GM18909 (cell line): ENCODE measurements around the gene CCDC91.
"Not testable (repeated sequence)": the region's sequence is repeated elsewhere in the genome, so short reads cannot be mapped to it uniquely, and the experiment has no call there.

Experiments used
- ATAC-seq: cut with Tn5 transposase; IDR thresholded peaks from one replicate; pipeline ENCODE4 v1.9.1; 2021; ENCODE audit warnings: mild to moderate bottlenecking; ENCODE audit not compliant: unreplicated experiment, poor library complexity

The CCDC91 gene

DNA sequence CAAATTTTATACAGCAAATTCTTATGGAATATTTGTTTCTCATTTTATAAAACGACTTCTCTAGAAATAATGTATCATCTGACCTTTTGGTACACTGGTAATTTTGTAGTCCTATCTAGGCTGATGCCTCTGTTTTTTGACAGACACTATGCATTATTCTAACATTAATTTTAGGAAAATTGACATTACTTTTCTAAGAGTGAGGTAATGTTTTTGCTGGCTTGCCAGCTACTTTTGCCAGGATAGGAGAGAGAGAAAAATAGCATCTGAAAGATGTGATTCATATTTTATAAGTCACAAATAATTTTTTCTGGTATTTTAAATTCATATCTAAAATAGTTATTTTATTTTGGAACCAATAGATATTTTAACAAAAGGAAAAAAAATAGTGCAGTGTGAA lies 153.5 kb downstream of the CCDC91 start:
- ATAC-seq, result no peak

DNA sequence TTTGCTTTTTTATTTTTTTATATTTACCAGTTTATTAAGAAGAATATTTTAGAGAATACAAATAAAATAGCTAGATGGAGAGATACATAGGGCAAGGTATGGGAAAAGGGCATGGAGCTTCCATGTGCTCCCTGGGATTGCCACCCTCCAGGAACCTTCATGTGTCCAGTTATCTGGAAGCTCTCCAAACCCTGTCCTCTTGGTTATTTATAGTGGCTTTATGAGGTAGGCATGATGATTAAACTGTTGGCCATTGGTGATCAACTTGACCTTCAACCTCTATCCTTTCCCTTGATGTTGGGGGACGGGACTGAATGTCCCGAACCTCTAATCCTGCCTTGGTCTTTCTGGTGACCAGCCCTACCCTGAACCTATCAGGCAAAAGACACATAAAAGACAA lies 156.3 kb downstream of the CCDC91 start:
- ATAC-seq, result no peak

DNA sequence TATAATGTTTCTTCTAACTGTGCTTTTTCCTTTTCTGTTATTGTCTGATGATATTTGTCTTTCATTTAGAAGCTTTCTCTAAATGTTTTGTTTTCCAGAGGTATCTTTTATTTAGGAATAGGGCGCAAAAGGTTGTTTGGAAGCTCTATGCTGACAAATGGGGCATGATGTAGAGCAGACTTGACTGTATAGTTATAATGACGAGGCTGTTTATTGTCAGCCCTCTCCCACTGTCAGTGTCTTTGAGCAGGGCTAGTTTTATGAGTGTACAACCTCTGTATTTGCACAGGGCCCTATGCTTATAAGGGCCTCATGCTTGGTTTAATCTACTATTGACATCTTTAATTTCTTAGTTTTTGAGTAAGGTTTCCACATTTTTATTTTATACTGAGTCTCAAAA lies 158.9 kb downstream of the CCDC91 start:
- ATAC-seq, result no peak

DNA sequence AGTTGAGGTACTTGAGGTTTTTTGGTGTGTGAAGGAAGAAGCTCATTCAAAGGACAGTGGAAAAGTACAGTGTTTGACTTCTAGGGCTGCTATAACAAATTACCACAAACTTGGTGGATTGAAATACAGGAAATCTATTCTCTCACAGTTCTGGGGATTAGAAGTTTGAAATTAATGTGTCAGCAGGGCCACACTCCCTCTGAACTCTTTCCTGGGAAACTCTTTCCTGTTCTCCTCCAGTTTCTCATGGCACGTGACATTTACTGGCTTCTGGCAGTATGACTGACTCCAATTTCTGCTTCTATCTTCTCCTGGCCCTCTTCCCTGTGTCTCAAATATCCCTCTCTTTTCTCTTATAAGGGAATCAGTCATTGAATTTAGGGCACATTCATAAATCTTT lies 160.2 kb downstream of the CCDC91 start:
- ATAC-seq, result no peak

DNA sequence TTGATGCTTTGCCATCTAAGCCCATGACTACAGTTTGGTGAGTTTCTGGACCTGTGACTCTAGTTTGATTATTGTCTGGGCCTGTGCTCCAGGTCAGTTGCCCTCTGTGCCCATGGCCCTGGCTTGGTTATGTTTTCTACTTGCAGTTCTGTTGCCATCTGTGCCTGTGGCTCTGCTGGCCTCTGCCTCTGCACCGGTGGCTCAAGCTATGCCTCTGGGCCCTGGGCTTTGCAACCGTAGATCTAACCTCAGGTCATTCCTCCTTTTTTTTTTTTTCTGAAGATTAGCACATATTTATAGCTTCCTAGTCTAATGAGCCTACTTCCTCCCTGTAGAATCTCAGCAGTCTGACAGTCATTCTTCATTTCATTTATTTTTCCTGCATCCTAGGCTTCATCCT lies 161.2 kb downstream of the CCDC91 start:
- ATAC-seq, result no peak

DNA sequence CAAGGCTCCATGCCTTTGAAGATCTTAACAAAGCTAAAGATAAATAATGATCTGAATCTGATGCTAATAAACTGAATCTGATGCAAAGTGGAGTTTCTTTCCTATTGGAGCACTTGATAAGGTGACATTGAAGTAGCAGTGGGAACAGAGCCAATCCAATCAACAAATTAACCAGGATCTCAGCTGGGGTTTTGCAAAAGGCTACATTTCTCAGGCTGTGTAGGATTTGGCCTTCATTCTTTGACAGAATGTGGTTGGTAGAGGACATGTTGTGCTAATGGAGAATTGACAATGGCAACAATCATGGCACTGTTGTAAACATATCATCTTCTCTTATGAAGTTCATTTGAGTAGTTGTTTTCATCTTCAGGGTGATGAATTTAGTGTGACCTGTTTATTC lies 164.9 kb downstream of the CCDC91 start:
- no peak for ATAC-seq

DNA sequence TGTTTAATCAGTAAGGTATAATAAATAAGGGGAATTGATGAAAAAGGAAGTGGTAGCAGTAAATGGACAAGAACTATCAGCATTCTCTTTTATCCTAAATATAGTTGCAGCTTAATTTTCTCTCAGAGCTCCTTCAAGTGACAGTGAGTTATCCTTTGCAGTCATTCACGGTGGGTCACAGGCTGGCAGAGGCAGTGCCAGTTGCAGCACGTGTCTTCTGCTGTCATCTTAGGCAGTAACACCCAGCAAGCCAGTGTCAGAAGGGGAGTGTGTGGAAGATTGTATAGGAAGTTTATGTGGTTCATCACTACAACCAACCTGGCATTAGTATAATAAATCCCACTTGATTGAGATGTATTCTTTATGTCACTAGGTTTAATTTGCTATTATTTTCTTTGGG lies 170.0 kb downstream of the CCDC91 start:
- no peak for ATAC-seq

DNA sequence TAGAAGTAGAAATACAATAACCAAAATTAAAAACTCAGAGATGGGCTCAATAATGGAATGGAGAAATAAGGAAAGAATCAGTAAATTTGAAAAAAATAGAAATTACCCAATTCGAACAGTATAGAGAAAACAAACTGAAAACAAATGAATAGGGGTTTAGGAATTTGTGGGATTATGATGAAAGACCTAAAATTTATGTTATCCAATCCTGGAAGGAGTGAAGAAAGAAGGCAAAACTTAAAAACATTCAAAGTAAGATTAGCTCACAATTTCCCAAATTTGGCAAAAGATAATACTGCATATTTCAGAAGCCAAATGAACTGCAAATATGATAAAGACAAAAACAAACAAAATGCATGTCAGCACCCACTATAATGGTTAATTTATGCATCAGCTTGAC lies 177.1 kb downstream of the CCDC91 start:
- ATAC-seq, result no peak

DNA sequence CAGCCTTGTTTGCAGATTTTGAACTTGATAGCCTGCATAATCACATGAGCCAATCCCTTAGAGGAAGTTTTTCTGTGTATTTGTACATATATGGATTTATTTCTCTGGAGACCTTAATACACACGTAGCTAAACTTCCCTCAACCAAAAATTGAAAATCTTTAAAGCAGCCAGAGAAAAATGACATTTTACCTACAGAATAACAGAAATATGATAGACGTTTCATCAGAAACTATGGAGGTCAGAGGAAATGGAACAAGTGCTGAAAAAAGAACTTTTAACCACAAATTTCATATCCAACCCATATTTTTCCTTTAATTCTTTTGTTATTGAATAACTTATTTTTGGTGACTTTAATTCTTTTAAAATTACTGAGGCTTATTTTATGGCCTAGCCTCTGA lies 177.7 kb downstream of the CCDC91 start:
- ATAC-seq, result no peak

DNA sequence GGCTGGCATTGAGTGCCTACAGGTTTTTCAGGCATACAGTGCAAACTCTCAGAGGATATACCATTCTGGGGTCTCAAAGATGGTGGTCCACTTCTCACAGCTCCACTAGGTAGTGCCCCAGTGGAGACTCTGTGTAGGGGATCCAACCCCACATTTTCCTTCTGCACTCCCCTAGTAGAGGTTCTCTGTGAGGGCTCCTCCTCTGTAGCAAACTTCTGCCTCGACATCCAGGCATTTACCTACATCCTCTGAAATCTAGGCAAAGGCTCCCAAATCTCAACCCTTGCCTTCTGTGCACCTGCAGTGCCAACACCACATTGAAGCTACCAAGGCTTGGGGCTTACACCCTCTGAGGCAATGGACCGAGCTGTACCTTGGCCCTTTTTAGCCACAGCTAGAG lies 179.2 kb downstream of the CCDC91 start:
- no peak for ATAC-seq

DNA sequence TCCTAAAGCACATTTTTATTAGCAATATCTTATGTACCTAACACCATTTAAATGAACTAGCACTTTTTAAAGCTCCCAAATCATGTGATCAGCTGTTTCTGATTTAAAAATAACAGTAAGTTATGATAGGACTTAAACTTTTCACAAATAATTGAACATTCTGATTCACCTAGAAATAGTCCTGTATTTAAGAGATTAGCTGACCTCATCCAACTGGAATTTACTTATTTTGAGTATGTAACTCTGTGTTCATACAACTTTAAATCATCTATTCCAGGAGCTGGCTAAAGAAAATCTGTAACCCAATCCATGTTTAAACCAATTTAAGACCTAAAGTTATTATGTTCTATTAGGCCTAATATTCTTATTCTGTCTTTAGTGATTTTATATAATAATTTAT lies 184.3 kb downstream of the CCDC91 start:
- ATAC-seq, result no peak

DNA sequence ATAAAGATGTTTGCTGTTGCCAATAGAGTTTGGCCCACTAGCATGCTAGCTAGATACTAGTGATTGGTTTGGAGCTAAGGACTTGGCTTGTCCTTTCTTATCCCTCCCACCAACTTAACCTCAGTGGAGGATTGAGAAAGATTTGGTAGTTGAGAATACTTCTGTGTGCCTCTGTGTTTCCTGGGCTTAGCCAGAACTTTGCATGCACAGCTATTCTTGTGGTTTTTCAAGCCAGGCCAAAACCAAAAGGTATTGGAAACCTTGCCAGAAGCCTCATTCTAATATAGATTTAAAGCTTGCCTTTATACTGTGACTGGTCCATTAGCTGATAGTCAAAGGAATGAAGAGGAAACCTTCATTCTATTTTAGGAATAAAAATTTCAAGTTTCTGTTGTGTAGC lies 188.5 kb downstream of the CCDC91 start:
- no peak for ATAC-seq

DNA sequence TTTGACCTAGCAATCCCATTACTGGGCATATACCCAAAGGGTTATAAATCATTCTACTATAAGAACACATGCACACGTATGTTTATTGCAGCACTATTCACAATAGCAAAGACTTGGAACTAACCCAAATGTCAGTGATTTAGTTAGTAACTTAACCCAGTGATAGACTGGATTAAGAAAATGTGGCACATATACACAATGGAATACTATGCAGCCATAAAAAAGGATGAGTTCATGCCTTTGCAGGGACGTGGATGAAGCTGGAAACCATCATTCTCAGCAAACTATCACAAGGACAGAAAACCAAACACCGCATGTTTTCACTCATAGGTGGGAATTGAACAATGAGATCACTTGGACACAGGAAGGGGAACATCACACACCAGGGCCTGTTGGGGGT lies 189.5 kb downstream of the CCDC91 start:
- not testable (repeated sequence) for ATAC-seq

DNA sequence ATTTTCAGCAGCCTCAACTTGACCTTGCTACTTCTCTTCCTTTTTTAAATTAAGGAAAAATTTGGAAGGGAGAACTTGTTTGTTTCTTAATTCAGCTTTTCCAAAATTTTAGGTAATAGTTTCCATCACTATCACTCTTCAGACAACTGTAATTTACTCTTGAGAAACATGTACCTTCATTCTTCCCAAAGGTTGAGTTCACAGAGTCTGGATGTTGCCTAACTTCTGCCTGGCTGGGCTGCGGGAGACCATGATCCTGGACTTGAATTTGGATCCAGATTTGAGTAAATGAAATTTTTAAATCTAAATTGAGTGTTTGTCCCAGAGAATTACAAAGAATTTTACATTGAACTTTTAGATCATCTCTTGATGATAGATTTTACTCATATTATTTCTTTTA lies 193.1 kb downstream of the CCDC91 start:
- no peak for ATAC-seq

DNA sequence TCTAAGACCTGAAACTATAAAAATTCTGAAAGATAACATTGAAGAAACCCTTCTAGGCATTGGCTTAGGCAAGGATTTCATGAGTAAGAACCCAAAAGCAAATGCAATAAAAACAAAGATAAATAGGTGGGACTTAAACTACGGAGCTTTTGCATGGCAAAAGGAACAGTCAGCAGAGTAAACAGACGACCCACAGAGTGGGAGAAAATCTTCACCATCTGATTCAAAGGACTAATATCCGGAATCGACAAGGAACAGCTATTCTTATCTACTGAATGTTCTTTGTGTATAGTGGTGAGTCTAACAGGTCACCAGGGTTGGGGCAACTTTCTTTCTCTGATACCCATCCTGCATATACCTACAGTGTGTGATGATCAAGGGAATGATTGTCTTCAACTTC lies 198.6 kb downstream of the CCDC91 start:
- ATAC-seq, result no peak

DNA sequence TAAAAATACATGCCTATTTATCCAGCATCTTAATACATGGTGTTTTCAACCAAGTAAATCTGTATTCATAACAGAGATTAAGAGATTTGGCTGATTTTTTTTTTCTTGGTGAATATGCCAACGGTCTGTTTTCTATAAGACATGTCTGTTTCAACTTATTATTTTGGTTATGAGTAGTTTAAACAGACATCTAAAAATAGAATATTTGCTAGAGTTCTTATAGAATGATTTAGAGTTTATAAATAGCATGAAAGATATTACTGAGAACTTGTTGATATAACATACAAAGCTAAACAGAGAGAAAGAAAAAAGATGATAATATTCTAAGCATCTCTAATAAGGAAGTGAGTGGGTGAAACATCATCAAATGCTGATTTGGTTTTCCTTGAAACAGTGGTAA lies 199.9 kb downstream of the CCDC91 start:
- ATAC-seq, result no peak

DNA sequence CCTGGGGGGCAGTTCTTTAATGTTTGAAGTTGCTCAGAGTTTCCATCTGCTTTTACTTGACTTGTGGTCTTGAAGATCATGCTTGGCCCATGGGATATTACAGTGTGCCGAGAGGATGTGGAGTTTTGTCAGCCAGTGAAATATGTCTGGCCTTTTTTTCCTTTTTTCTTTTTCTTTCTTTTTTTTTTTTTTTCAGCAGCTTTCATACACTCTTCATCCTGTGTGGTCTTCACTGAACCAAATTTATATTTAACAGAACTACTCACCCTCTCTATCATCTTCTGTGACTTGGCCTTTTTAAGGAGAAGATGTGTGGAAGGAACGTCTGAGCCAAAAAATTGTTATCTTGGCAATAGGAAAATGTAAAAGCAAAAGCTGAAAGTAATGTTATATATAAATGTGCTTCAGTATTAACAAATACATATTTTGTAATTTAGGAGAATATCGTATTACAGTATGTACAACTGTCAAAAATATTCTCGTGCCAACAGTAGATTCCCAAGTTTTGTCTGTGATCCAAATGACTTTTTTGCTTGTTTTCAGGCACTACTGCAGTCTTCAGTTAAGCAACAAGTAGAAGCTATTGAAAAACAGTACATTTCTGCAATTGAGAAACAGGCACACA lies 200.6 kb downstream of the CCDC91 start:
- ATAC-seq, result no peak

DNA sequence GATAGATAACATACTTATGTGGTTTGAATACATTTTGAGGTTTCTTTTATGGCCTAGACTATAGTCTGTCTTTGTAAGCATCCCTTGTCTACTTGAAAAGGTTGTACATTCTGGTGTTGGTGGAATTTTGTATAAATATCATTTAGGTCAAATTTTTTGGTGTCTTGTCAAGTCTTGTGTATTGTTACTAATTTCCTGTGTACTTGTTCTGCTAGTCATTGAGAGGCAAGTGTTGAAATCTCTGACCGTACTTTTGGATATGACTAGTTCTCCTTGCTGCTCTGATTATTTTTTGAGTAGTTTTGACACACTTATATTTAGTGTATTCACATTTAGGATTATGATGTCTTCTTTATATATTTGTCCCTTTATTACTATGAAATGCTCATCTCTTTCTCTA lies 219.6 kb downstream of the CCDC91 start:
- ATAC-seq, result no peak

DNA sequence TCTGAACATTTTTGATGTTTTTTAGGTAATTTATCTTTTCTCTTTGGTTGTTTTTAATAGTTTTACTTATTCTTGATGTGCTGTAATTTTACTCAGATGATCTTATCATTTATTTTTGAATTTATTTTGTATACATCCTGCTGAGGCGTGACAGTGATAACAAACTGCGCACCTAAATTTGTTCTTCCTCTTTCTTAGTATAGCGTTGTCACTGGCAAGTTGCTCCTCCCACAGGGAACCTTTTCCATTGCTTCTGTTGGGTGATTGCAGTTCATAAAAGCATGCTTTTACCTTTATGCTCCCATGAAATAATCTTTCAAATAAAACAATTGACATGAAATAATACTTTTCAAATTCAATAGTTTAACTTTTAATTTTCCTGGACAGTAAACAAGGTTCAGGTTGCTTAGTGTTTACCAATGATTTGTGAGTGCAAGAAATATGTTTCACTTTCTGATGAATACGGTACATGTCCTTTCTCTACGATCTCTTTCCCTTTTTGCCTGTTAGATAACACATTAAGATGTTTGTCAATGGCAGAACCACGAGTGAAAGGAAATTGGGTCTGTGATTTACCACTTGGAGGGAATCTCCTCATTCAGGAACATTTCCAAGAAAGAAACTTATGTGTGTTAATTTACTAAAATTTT lies 223.3 kb downstream of the CCDC91 start:
- no peak for ATAC-seq

DNA sequence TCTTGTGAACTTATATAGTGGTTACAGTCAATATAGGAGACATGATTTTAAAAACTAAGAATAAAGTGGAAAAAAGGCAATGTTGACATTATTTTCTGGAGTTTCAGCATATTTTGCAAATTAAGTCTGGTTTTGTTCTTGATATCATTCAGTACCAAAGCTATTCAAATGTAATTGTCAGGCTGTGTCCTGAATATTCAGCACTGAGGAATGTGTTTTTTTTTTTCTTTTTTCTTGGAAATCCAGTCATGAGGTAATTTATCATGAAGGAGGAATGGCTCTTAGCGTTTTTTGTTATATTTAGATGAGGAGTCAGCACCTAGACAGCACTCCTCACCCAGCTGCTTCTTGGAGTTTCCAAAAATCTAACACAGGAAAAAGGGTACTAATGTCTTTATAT lies 225.5 kb downstream of the CCDC91 start:
- ATAC-seq, result no peak

DNA sequence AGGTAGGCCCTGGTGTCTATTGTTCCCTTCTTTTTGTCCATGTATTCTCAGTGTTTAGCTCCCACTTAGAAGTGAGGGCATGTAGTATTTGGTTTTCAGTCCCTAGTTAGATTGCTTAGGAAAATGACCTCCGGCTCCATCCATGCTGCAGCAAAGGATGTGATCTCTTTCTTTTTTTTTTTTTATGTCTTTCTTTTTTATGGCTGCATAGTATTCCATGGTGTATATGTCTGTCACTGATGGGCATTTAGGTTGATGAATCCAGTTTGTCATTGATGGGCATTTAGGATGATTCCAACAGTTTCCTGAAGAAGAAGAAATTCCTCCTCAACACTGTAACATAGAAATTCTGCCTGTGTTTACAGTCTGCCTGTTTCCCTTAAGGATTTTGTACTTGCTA lies 231.1 kb downstream of the CCDC91 start:
- ATAC-seq, result no peak

DNA sequence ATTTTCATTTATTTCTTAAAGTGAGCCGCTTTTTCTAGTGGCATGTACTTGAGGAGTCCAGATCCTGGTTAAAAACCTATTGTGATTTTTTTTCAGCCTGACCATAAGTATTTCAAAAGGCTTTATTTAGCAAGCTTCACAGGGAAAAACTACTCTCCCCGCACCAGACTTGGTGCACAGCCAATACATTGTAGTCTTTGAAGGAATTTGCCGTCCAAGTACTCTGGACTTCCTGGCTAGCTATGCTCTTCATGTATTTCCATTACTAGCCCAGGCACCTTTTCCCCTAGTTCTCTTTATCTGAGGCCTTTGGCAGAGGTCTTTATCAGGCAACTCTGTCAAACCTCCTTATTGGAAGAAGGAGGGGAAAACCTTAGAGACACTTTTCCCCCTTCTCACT lies 234.7 kb downstream of the CCDC91 start:
- ATAC-seq, result no peak

DNA sequence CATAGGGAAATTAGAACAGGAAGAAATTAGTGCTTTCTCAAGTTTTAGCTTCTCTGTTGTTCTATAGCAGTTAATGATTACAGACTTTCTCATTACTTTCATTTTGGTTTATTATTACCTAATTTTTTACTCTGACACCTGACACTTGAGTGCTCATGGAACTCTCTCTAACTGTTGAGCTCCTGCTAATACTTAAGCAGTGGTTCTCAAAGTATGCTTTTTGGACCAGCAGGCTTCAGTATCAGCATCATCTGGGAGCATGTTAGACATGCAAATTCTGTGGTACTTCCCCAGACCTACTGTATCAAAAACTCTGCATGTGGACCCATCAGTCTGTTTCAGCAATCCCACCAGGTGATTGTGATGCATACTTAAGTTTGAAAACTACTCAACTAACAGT lies 235.3 kb downstream of the CCDC91 start:
- peak; percentile 61 for ATAC-seq
